ENCODE measurements around the gene SLC44A1. TPM values are rescaled to one million over a fixed set of nuclear protein-coding genes. Genes with fewer than 3 reads are reported as not detected.
A peak's percentile ranks its signal among the peaks of the same experiment; 100 is the strongest.

Gene SLC44A1
- total RNA-seq, 4 donors from 2014 or later = 25.7 to 37.8 (median 28.3) TPM

- H3K27me3 ChIP-seq = no peaks in the 10 kb centered on the region
- no peak overlapping the region for H3K4me3 ChIP-seq
- peaks cover 14 to 23% (median 22%) of the 10 kb centered on the region in 4 donors for H3K4me1 ChIP-seq
- no peaks in the 10 kb centered on the region for H3K36me3 ChIP-seq
- no peaks in the 10 kb centered on the region for H3K9me3 ChIP-seq
- WGBS = 54% methylated on average over 2 of the region's 2 CpGs
- TF ChIP-seq POLR2AphosphoS5 (IDR thresholded peaks at IDR 0.05) = peak; percentile 70 to 72
- no peak for TF ChIP-seq EP300 (IDR thresholded peaks at IDR 0.05)
- TF ChIP-seq POLR2A (IDR thresholded peaks at IDR 0.05; ENCODE audit: low read depth) = no peak
- intact Hi-C loops (cut with DNase I) = loop anchor here (5.0 kb wide), 1 partner anchor 36 kb away; the partner anchor contains the start of gene SLC44A1
- peak overlapping the region; percentile 64 to 78 (median 72) for H3K27ac ChIP-seq (replicated peaks in 1 of 4)
- no peak for DNase-seq (ENCODE audit: extremely low spot score)
Observed at GRCh38 chr9:105205787-105206495, 38.5 kb upstream of the SLC44A1 start.

GRCh38 chr9:105206496-105206820 lies 38.0 kb upstream of the SLC44A1 start:
- H3K4me1 ChIP-seq = peaks cover 14 to 23% (median 22%) of the 10 kb centered on the region in 4 donors
- intact Hi-C loops (cut with DNase I) = loop anchor here (5.0 kb wide), 1 partner anchor 36 kb away; the partner anchor contains the start of gene SLC44A1
- H3K27me3 ChIP-seq = no peaks in the 10 kb centered on the region
- no peaks in the 10 kb centered on the region for H3K36me3 ChIP-seq
- TF ChIP-seq POLR2AphosphoS5 (IDR thresholded peaks at IDR 0.05) (no peak), POLR2A (IDR thresholded peaks at IDR 0.05; ENCODE audit: low read depth) (no peak), EP300 (IDR thresholded peaks at IDR 0.05) (no peak), CTCF (IDR thresholded peaks at IDR 0.05) (no peak)
- DNase-seq (ENCODE audit: extremely low spot score) = no peak
- H3K9me3 ChIP-seq = no peaks in the 10 kb centered on the region
- H3K4me3 ChIP-seq = no peak overlapping the region
- peak overlapping the region; percentile 64 to 78 (median 72) for H3K27ac ChIP-seq (replicated peaks in 1 of 4)
- 43% methylated on average over 2 of the region's 2 CpGs for WGBS

- no peak overlapping the region for H3K4me3 ChIP-seq
- peaks cover 14 to 23% (median 22%) of the 10 kb centered on the region in 4 donors for H3K4me1 ChIP-seq
- no peaks in the 10 kb centered on the region for H3K36me3 ChIP-seq
- H3K27ac ChIP-seq (replicated peaks in 1 of 4) = peak overlapping the region in 3 of 4 donors; percentile 64 to 76 (median 68)
- no peak for TF ChIP-seq POLR2AphosphoS5 (IDR thresholded peaks at IDR 0.05)
- no peak for TF ChIP-seq POLR2A (IDR thresholded peaks at IDR 0.05; ENCODE audit: low read depth)
- no peak for TF ChIP-seq EP300 (IDR thresholded peaks at IDR 0.05)
- DNase-seq (ENCODE audit: extremely low spot score) = no peak
- H3K9me3 ChIP-seq = no peaks in the 10 kb centered on the region
- no peaks in the 10 kb centered on the region for H3K27me3 ChIP-seq
- intact Hi-C loops (cut with DNase I) = loop anchor here (5.0 kb wide), 1 partner anchor 35 kb away; the partner anchor contains the start of gene SLC44A1
- 84% methylated on average over 6 of the region's 6 CpGs for WGBS
Observed at GRCh38 chr9:105206821-105207699, 37.4 kb upstream of the SLC44A1 start.

- intact Hi-C loops (cut with DNase I) = no loop called here
- 28% methylated on average over 4 of the region's 4 CpGs for WGBS
- H3K4me1 ChIP-seq = peaks cover 5 to 10% (median 8%) of the 10 kb centered on the region in 4 donors
- no peak for DNase-seq (ENCODE audit: extremely low spot score)
- TF ChIP-seq POLR2A (IDR thresholded peaks at IDR 0.05; ENCODE audit: low read depth) (no peak), POLR2AphosphoS5 (IDR thresholded peaks at IDR 0.05) (no peak), CTCF (IDR thresholded peaks at IDR 0.05) (no peak), EP300 (IDR thresholded peaks at IDR 0.05) (no peak)
- H3K9me3 ChIP-seq = no peaks in the 10 kb centered on the region
- H3K36me3 ChIP-seq = no peaks in the 10 kb centered on the region
- no peak overlapping the region for H3K4me3 ChIP-seq
- H3K27ac ChIP-seq (replicated peaks in 1 of 4) = no peak overlapping the region
- H3K27me3 ChIP-seq = no peaks in the 10 kb centered on the region
Observed at GRCh38 chr9:105216440-105217178, 27.8 kb upstream of the SLC44A1 start.

GRCh38 chr9:105218673-105219072 lies 25.8 kb upstream of the SLC44A1 start:
- no peak overlapping the region for H3K27ac ChIP-seq (replicated peaks in 1 of 4)
- no peaks in the 10 kb centered on the region for H3K27me3 ChIP-seq
- no peak overlapping the region for H3K4me3 ChIP-seq
- peaks cover 0 to 12% (median 11%) of the 10 kb centered on the region in 4 donors for H3K9me3 ChIP-seq
- peaks cover 5 to 10% (median 8%) of the 10 kb centered on the region in 4 donors for H3K4me1 ChIP-seq
- H3K36me3 ChIP-seq = no peaks in the 10 kb centered on the region
- TF ChIP-seq POLR2A (IDR thresholded peaks at IDR 0.05; ENCODE audit: low read depth) (no peak), CTCF (IDR thresholded peaks at IDR 0.05) (no peak), EP300 (IDR thresholded peaks at IDR 0.05) (no peak), POLR2AphosphoS5 (IDR thresholded peaks at IDR 0.05) (no peak)
- 90% methylated on average over 5 of the region's 5 CpGs for WGBS
- DNase-seq (ENCODE audit: extremely low spot score) = no peak
- intact Hi-C loops (cut with DNase I) = no loop called here

Measured in esophagus muscularis mucosa (tissue), 4 donors.